H9 (cell line): Measurements from ENCODE around the gene DUSP7. TPM values are rescaled to one million over a fixed set of nuclear protein-coding genes. Genes with fewer than 3 reads are reported as not detected.

Experiments
- DNase-seq: peaks from one replicate; pipeline ENCODE4 v3.0.0-alpha.2; 2017
- H2AFZ ChIP-seq: one replicate; pipeline ENCODE4 v1.6.1; 2013; ENCODE audit warnings: mild to moderate bottlenecking, low read length, control low read depth, moderate library complexity
- H2AK5ac ChIP-seq: 2 replicates; pipeline ENCODE4 v1.6.1; 2013; ENCODE audit warnings: low read length, control low read depth, mixed read lengths; ENCODE audit not compliant: insufficient read length
- H2BK120ac ChIP-seq: one replicate; pipeline ENCODE4 v1.6.1; 2013; ENCODE audit warnings: low read depth, mild to moderate bottlenecking, low read length, control low read depth, inconsistent platforms; ENCODE audit not compliant: poor library complexity, severe bottlenecking
- H2BK12ac ChIP-seq: 2 replicates; pipeline ENCODE4 v1.6.1; 2013; ENCODE audit warnings: low read length, control low read depth, mixed read lengths, low read depth; ENCODE audit not compliant: insufficient read length
- H2BK15ac ChIP-seq: 2 replicates; pipeline ENCODE4 v1.6.1; 2013; ENCODE audit warnings: low read depth, low read length, control low read depth
- H2BK20ac ChIP-seq: one replicate; pipeline ENCODE4 v1.6.1; 2013; ENCODE audit warnings: low read depth, mild to moderate bottlenecking, low read length, control low read depth, inconsistent platforms; ENCODE audit not compliant: poor library complexity, severe bottlenecking
- H2BK5ac ChIP-seq: 2 replicates; pipeline ENCODE4 v1.6.1; 2013; ENCODE audit warnings: low read length, control low read depth, mixed read lengths; ENCODE audit not compliant: insufficient read length
- H3K14ac ChIP-seq: 2 replicates; pipeline ENCODE4 v1.6.1; 2013; ENCODE audit warnings: low read length, control low read depth; ENCODE audit not compliant: insufficient read depth
- H3K18ac ChIP-seq: 2 replicates; pipeline ENCODE4 v1.6.1; 2013; ENCODE audit warnings: low read depth, mild to moderate bottlenecking, mixed read lengths, low read length, control low read depth; ENCODE audit not compliant: insufficient read length
- H3K23ac ChIP-seq: 2 replicates; pipeline ENCODE4 v1.6.1; 2013; ENCODE audit warnings: low read length, control low read depth, mixed read lengths, low read depth; ENCODE audit not compliant: insufficient read length
- H3K23me2 ChIP-seq: 2 replicates; pipeline ENCODE4 v1.6.1; 2013; ENCODE audit warnings: low read depth, mild to moderate bottlenecking, mixed read lengths, low read length, control low read depth; ENCODE audit not compliant: insufficient read length, poor library complexity, severe bottlenecking
- H3K27ac ChIP-seq: 2 replicates; pipeline ENCODE4 v1.5.1; 2013; ENCODE audit warnings: low read length, control low read depth, mixed read lengths, low read depth; ENCODE audit not compliant: insufficient read length
- H3K27me3 ChIP-seq: 2 replicates; pipeline ENCODE4 v1.6.1; 2013; ENCODE audit warnings: low read length, control low read depth, inconsistent platforms; ENCODE audit not compliant: insufficient read depth
- H3K4ac ChIP-seq: 2 replicates; pipeline ENCODE4 v1.6.1; 2013; ENCODE audit warnings: low read depth, mild to moderate bottlenecking, control low read depth, inconsistent platforms, low read length, moderate library complexity
- H3K4me1 ChIP-seq: 2 replicates; pipeline ENCODE4 v1.6.1; 2013; ENCODE audit warnings: low read length, control low read depth, inconsistent platforms; ENCODE audit not compliant: insufficient read depth
- H3K4me2 ChIP-seq: 2 replicates; pipeline ENCODE4 v1.6.1; 2013; ENCODE audit warnings: low read length, control low read depth, mixed read lengths; ENCODE audit not compliant: insufficient read length, insufficient read depth
- H3K56ac ChIP-seq: 2 replicates; pipeline ENCODE4 v1.6.1; 2013; ENCODE audit warnings: low read depth, mild to moderate bottlenecking, mixed read lengths, low read length, control low read depth; ENCODE audit not compliant: insufficient read length
- H3K79me1 ChIP-seq: 2 replicates; pipeline ENCODE4 v1.6.1; 2013; ENCODE audit warnings: low read depth, mild to moderate bottlenecking, moderate library complexity, low read length, control low read depth, inconsistent platforms; ENCODE audit not compliant: insufficient read depth, poor library complexity, severe bottlenecking
- H3K79me2 ChIP-seq: 2 replicates; pipeline ENCODE4 v1.6.1; 2013; ENCODE audit warnings: low read length, control low read depth, inconsistent platforms; ENCODE audit not compliant: insufficient read depth
- H3K9ac ChIP-seq: 2 replicates; pipeline ENCODE4 v1.6.1; 2013; ENCODE audit warnings: low read length, control low read depth, mixed read lengths; ENCODE audit not compliant: insufficient read length; ENCODE audit errors: extremely low read depth
- H3K9me3 ChIP-seq: one replicate; pipeline ENCODE4 v1.6.1; 2013; ENCODE audit warnings: low read depth, low read length, inconsistent platforms; ENCODE audit not compliant: control insufficient read depth
- H3T11ph ChIP-seq: one replicate; pipeline ENCODE4 v1.6.1; 2013; ENCODE audit warnings: mild to moderate bottlenecking, low read length, control low read depth, inconsistent platforms
- H4K20me1 ChIP-seq: one replicate; pipeline ENCODE4 v1.6.1; 2013; ENCODE audit not compliant: control insufficient read depth, insufficient read length, insufficient read depth
- H4K5ac ChIP-seq: 2 replicates; pipeline ENCODE4 v1.6.1; 2013; ENCODE audit warnings: low read depth, mild to moderate bottlenecking, mixed read lengths, low read length, control low read depth; ENCODE audit not compliant: insufficient read length
- H4K8ac ChIP-seq: replicated peaks from 2 replicates; pipeline ENCODE4 v1.6.1; 2013; ENCODE audit warnings: low read length, control low read depth, mixed read lengths, low read depth; ENCODE audit not compliant: insufficient read length
- H4K91ac ChIP-seq: 2 replicates; pipeline ENCODE4 v1.6.1; 2013; ENCODE audit warnings: low read depth, mild to moderate bottlenecking, moderate library complexity, mixed read lengths, low read length, control low read depth; ENCODE audit not compliant: insufficient read length
- H3K27ac Mint-ChIP-seq, 3 experiments: 2 replicates in 2 of 3; 3 replicates in 1 of 3; pipeline ENCODE4 v1.8.0; 2020 to 2021; ENCODE audit warnings: mixed read lengths in 3 of 3, mild to moderate bottlenecking in 1 of 3, moderate library complexity in 1 of 3
- H3K27me3 Mint-ChIP-seq: 2 replicates; pipeline ENCODE4 v1.8.0; 2021; ENCODE audit warnings: low read depth, mild to moderate bottlenecking, moderate library complexity, mixed read lengths
- H3K36me3 Mint-ChIP-seq, 3 experiments: 2 replicates in 2 of 3; 3 replicates in 1 of 3; pipeline ENCODE4 v1.8.0; 2020 to 2021; ENCODE audit warnings: low read depth in 3 of 3, mixed read lengths in 3 of 3; ENCODE audit not compliant: insufficient read depth in 1 of 3
- H3K4me1 Mint-ChIP-seq, 2 experiments: 2 replicates each; pipeline ENCODE4 v1.8.0; 2020; ENCODE audit warnings: mixed read lengths in 2 of 2
- H3K4me3 Mint-ChIP-seq, 2 experiments: 2 replicates in 1 of 2; 3 replicates in 1 of 2; pipeline ENCODE4 v1.8.0; 2020 to 2021; ENCODE audit warnings: mild to moderate bottlenecking in 2 of 2, mixed read lengths in 2 of 2, moderate library complexity in 1 of 2
- H3K9me3 Mint-ChIP-seq, 2 experiments: 2 replicates in 1 of 2; 3 replicates in 1 of 2; pipeline ENCODE4 v1.8.0; 2020; ENCODE audit warnings: mild to moderate bottlenecking in 2 of 2, mixed read lengths in 2 of 2, moderate library complexity in 1 of 2
- CTCF ChIP-seq: fragments of 200-600 bp; sonication (generic); conservative IDR thresholded peaks from 3 replicates; pipeline ENCODE4 v1.8.0; 2021; ENCODE audit warnings: antibody characterized with exemption, mild to moderate bottlenecking
- WGBS: extraction: QIAGEN DNeasy Blood & Tissue Kit; methylation state at CpG from one replicate; pipeline ENCODE4 v1.1.7; 2013; ENCODE audit warnings: missing lambda C conversion rate, low lambda C conversion rate, mixed read lengths; ENCODE audit not compliant: insufficient read length; ENCODE audit errors: extremely low coverage; 5-methylcytosine and 5-hydroxymethylcytosine counted together
- total RNA-seq: library from RNA; stranded (reverse); gene quantifications from 2 replicates; pipeline ENCODE4 v1.2.1, GENCODE V29; 2021

The DUSP7 gene
- total RNA-seq, 1 experiment from 2014 or later = 24.0 TPM

- no CpG with 5 or more reads among the region's 5 CpGs for WGBS
- H4K5ac ChIP-seq = no peak overlapping the region
- no peaks in the 10 kb centered on the region for H3K9me3 ChIP-seq
- H3K56ac ChIP-seq = no peak overlapping the region
- H3K4me2 ChIP-seq = no peak overlapping the region
- H3T11ph ChIP-seq = no peak overlapping the region
- no peaks in the 10 kb centered on the region for H3K79me2 ChIP-seq
- H3K4me3 Mint-ChIP-seq = no peak overlapping the region
- H3K27ac ChIP-seq = no peak overlapping the region
- H4K8ac ChIP-seq = no peak overlapping the region
- H3K27ac Mint-ChIP-seq = no peak overlapping the region
- H2BK120ac ChIP-seq = no peak overlapping the region
- TF ChIP-seq CTCF = no peak
- no peak overlapping the region for H4K91ac ChIP-seq
- no peak overlapping the region for H3K9ac ChIP-seq
- no peak overlapping the region for H2BK15ac ChIP-seq
- H3K79me1 ChIP-seq = no peaks in the 10 kb centered on the region
- no peaks in the 10 kb centered on the region for H3K9me3 Mint-ChIP-seq
- no peak overlapping the region for H2BK5ac ChIP-seq
- H3K4me1 Mint-ChIP-seq = no peaks in the 10 kb centered on the region
- H3K27me3 ChIP-seq = no peaks in the 10 kb centered on the region
- H4K20me1 ChIP-seq = no peaks in the 10 kb centered on the region
- H2AK5ac ChIP-seq = no peak overlapping the region
- no peak overlapping the region for H2BK12ac ChIP-seq
- peaks cover 3 to 21% (median 6%) of the 10 kb centered on the region in 3 experiments; a peak in 3 of 7 replicates for H3K36me3 Mint-ChIP-seq
- H3K14ac ChIP-seq = no peak overlapping the region
- H3K4ac ChIP-seq = no peak overlapping the region
- no peaks in the 10 kb centered on the region for H3K23me2 ChIP-seq
- no peak overlapping the region for H3K23ac ChIP-seq
- no peak for DNase-seq
- no peak overlapping the region for H2AFZ ChIP-seq
- no peak overlapping the region for H2BK20ac ChIP-seq
- no peaks in the 10 kb centered on the region for H3K27me3 Mint-ChIP-seq
- H3K18ac ChIP-seq = no peak overlapping the region
- no peaks in the 10 kb centered on the region for H3K4me1 ChIP-seq
Observed at GRCh38 chr3:52079958-52080357, 23.6 kb upstream of the DUSP7 start.
